ENCODE results near the gene LAS1L.

Gene LAS1L

DNA sequence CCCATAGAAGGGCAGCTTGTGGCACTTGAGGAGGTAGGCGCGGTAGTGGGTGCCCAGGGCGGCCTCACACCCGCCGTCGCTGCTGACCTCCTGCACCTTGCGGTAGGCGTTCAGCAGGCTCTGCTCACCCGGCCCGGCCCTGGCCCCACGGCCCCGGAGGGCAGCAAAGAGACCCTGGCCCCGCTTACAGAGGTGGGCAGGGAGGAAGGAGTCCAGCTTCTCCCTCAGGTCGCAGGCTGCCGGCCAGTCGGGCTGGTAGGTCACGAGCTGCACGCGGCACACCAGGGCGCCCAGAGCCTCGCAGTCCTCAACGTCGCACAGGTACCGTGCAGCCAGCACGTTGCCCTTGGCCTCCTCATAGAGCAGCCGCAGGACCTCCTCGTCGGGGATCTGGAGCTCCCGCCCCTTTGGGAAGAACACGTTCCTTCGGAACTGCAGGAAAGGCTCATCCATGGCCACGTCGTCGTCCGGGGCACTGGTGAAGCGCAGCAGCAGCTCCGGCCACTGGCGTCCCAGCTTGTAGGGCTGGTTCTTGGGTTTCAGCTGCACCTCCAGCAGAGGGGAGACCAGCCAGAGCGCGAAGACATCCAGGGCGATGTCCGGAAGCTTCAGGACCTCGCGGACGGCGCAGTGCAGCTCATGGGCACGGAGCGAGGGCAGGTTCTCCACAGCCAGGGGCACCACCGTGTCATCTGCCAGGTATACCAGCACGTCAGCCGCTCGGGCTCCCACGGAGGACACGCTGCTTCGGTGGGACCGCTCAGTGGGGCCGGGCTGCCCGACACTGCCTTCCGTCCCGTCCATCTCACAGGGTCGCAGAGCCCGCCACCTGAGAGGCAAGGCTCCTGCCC is 17.1 kb upstream of the LAS1L start:
- H3K9ac ChIP-seq (ENCODE audit: low read depth in 1 of 2, low read length in 2 of 2): no peak overlapping the region
- no peaks in the 10 kb centered on the region for H3K9me3 ChIP-seq (ENCODE audit: control insufficient read depth in 2 of 2, low read length in 2 of 2)
- H3K27ac ChIP-seq (ENCODE audit: low read depth in 2 of 2, low read length in 2 of 2): no peak overlapping the region
- H3K4me1 ChIP-seq (ENCODE audit: control insufficient read depth in 2 of 2, insufficient read depth in 2 of 2, low read length in 2 of 2): no peaks in the 10 kb centered on the region
- peaks cover 3 to 4% of the 10 kb centered on the region in 2 donors for H3K27me3 ChIP-seq (ENCODE audit: control insufficient read depth in 2 of 2, insufficient read depth in 2 of 2, low read length in 2 of 2)
- no peak overlapping the region for H3K4me3 ChIP-seq (ENCODE audit: low read length in 2 of 2)
- H3K36me3 ChIP-seq (ENCODE audit: control insufficient read depth in 2 of 2, insufficient read depth in 2 of 2, low read length in 2 of 2): no peaks in the 10 kb centered on the region

DNA sequence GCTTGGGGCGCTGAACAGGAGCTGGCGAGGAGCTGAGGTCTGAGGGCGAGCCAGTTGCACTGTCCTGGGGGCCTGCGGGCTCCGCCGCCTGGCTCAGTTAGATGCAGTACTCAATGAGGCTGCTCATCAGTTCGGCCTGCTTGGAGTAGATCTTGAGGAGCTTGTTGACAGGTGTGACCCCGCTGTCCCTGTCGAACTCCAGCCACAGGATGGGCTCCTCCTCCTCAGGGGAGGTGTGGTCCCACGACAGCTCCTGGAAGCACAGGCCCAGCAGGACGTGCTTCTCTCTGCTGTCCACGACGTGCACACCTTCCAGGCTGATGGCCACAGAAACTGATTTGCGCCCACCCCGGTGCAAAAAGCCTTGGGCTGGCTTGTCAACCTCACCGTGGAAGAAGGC is 16.5 kb upstream of the LAS1L start:
- H3K27me3 ChIP-seq (ENCODE audit: control insufficient read depth in 2 of 2, insufficient read depth in 2 of 2, low read length in 2 of 2): peaks cover 3 to 4% of the 10 kb centered on the region in 2 donors
- no peak overlapping the region for H3K9ac ChIP-seq (ENCODE audit: low read depth in 1 of 2, low read length in 2 of 2)
- H3K36me3 ChIP-seq (ENCODE audit: control insufficient read depth in 2 of 2, insufficient read depth in 2 of 2, low read length in 2 of 2): no peaks in the 10 kb centered on the region
- no peak overlapping the region for H3K4me3 ChIP-seq (ENCODE audit: low read length in 2 of 2)
- no peak overlapping the region for H3K27ac ChIP-seq (ENCODE audit: low read depth in 2 of 2, low read length in 2 of 2)
- H3K4me1 ChIP-seq (ENCODE audit: control insufficient read depth in 2 of 2, insufficient read depth in 2 of 2, low read length in 2 of 2): no peaks in the 10 kb centered on the region
- H3K9me3 ChIP-seq (ENCODE audit: control insufficient read depth in 2 of 2, low read length in 2 of 2): no peaks in the 10 kb centered on the region

- Histone ChIP-seq H3K27ac (ENCODE audit: low read depth in 2 of 2, low read length in 2 of 2) (no peak overlapping the region), H3K4me3 (ENCODE audit: low read length in 2 of 2) (no peak overlapping the region), H3K27me3 (ENCODE audit: control insufficient read depth in 2 of 2, insufficient read depth in 2 of 2, low read length in 2 of 2) (no peaks in the 10 kb centered on the region), H3K36me3 (ENCODE audit: control insufficient read depth in 2 of 2, insufficient read depth in 2 of 2, low read length in 2 of 2) (no peaks in the 10 kb centered on the region), H3K9ac (ENCODE audit: low read depth in 1 of 2, low read length in 2 of 2) (no peak overlapping the region), H3K4me1 (ENCODE audit: control insufficient read depth in 2 of 2, insufficient read depth in 2 of 2, low read length in 2 of 2) (no peaks in the 10 kb centered on the region), H3K9me3 (ENCODE audit: control insufficient read depth in 2 of 2, low read length in 2 of 2) (no peaks in the 10 kb centered on the region)
Measured at GRCh38 chrX:65545456-65545855, 10.9 kb upstream of the LAS1L start.

DNA sequence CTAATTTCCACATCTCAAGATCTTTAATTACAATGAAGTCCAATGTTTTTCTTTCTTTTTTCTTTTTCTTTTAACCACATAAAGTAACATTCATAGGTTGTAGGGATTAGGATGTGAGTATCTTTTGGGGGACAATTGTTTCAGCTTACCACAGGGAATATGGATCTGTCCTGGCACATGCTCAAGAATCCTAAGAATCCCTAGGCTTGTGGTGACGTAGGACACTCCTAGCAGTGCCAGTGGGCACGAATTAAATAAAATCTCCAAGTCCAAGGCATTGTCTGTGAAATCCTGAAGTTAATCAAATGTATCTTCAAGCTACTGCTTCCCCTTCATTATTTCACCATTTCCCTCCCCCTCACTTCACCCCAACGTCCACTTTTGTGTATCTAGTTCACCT is 2.6 kb upstream of the LAS1L start:
- H3K4me1 ChIP-seq (ENCODE audit: control insufficient read depth in 2 of 2, insufficient read depth in 2 of 2, low read length in 2 of 2): peaks cover 4 to 7% of the 10 kb centered on the region in 2 donors
- H3K27me3 ChIP-seq (ENCODE audit: control insufficient read depth in 2 of 2, insufficient read depth in 2 of 2, low read length in 2 of 2): peaks cover 0 to 2% of the 10 kb centered on the region in 2 donors
- no peak overlapping the region for H3K4me3 ChIP-seq (ENCODE audit: low read length in 2 of 2)
- H3K9ac ChIP-seq (ENCODE audit: low read depth in 1 of 2, low read length in 2 of 2): no peak overlapping the region
- no peaks in the 10 kb centered on the region for H3K36me3 ChIP-seq (ENCODE audit: control insufficient read depth in 2 of 2, insufficient read depth in 2 of 2, low read length in 2 of 2)
- H3K27ac ChIP-seq (ENCODE audit: low read depth in 2 of 2, low read length in 2 of 2): no peak overlapping the region
- no peaks in the 10 kb centered on the region for H3K9me3 ChIP-seq (ENCODE audit: control insufficient read depth in 2 of 2, low read length in 2 of 2)

DNA sequence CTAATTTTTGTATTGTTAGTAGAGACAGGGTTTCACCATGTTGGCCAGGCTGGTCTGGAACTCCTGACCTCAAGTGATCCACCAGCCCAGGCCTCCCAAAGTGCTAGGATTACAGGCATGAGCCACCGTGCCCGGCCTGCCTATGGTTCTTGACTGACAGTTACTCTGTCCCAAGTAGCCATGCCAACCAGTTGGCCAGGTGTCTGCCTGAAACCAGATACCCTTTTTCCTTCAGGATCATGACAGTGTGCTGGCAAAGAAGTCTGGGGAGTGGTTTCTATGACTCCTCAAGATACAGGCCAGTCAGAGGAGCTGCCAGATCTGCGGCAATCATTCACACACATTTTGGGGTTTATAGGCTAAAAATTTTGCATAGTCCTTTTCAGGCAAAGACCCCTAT is 1.7 kb upstream of the LAS1L start:
- Histone ChIP-seq H3K4me1 (ENCODE audit: control insufficient read depth in 2 of 2, insufficient read depth in 2 of 2, low read length in 2 of 2) (peaks cover 4 to 7% of the 10 kb centered on the region in 2 donors), H3K27ac (ENCODE audit: low read depth in 2 of 2, low read length in 2 of 2) (no peak overlapping the region), H3K27me3 (ENCODE audit: control insufficient read depth in 2 of 2, insufficient read depth in 2 of 2, low read length in 2 of 2) (peaks cover 0 to 2% of the 10 kb centered on the region in 2 donors), H3K9ac (ENCODE audit: low read depth in 1 of 2, low read length in 2 of 2) (no peak overlapping the region), H3K4me3 (ENCODE audit: low read length in 2 of 2) (no peak overlapping the region), H3K36me3 (ENCODE audit: control insufficient read depth in 2 of 2, insufficient read depth in 2 of 2, low read length in 2 of 2) (peaks cover 0 to 1% of the 10 kb centered on the region in 2 donors), H3K9me3 (ENCODE audit: control insufficient read depth in 2 of 2, low read length in 2 of 2) (no peaks in the 10 kb centered on the region)

GRCh38 chrX:65532016-65532415 is 2.6 kb downstream of the LAS1L start:
- no peak overlapping the region for H3K9ac ChIP-seq (ENCODE audit: low read depth in 1 of 2, low read length in 2 of 2)
- H3K27me3 ChIP-seq (ENCODE audit: control insufficient read depth in 2 of 2, insufficient read depth in 2 of 2, low read length in 2 of 2): peaks cover 0 to 2% of the 10 kb centered on the region in 2 donors
- H3K36me3 ChIP-seq (ENCODE audit: control insufficient read depth in 2 of 2, insufficient read depth in 2 of 2, low read length in 2 of 2): peaks cover 0 to 15% of the 10 kb centered on the region in 2 donors
- H3K4me1 ChIP-seq (ENCODE audit: control insufficient read depth in 2 of 2, insufficient read depth in 2 of 2, low read length in 2 of 2): peaks cover 4 to 7% of the 10 kb centered on the region in 2 donors
- no peak overlapping the region for H3K4me3 ChIP-seq (ENCODE audit: low read length in 2 of 2)
- no peak overlapping the region for H3K27ac ChIP-seq (ENCODE audit: low read depth in 2 of 2, low read length in 2 of 2)
- H3K9me3 ChIP-seq (ENCODE audit: control insufficient read depth in 2 of 2, low read length in 2 of 2): no peaks in the 10 kb centered on the region

DNA sequence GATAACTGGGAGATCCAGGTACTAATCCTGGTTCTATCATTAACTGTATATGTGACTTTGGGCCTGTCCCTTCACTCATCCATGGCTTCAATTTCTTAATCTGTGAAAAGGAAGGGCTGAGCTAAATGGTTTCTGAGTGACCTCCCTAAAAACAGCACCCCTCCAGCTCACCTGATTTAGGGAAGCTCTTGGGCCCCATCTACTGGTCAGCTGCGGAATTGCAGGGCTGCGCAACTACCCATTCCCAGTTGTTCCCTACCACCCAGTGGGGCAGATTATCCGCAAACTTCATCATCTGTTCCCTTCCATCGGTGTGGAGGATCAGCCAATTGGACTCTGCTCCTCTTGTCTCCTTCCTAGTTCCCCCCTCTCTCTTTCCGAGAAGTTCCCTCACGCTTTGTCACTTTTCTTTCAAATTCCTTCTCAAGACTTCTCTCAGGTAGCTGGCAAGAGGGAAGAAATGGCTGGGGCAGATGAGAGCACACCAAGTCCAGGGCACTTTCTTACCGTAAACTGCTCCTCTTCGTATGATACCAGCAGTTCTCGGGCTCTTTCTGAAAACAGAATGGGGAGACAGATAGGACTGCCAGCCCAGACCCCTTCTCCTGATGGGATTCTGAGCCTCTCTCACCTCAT is 5.8 kb downstream of the LAS1L start:
- Histone ChIP-seq H3K36me3 (ENCODE audit: control insufficient read depth in 2 of 2, insufficient read depth in 2 of 2, low read length in 2 of 2) (peaks cover 7 to 25% of the 10 kb centered on the region in 2 donors), H3K27me3 (ENCODE audit: control insufficient read depth in 2 of 2, insufficient read depth in 2 of 2, low read length in 2 of 2) (peaks cover 0 to 2% of the 10 kb centered on the region in 2 donors), H3K9ac (ENCODE audit: low read depth in 1 of 2, low read length in 2 of 2) (no peak overlapping the region), H3K9me3 (ENCODE audit: control insufficient read depth in 2 of 2, low read length in 2 of 2) (no peaks in the 10 kb centered on the region), H3K4me1 (ENCODE audit: control insufficient read depth in 2 of 2, insufficient read depth in 2 of 2, low read length in 2 of 2) (peaks cover 4% of the 10 kb centered on the region in 2 donors), H3K27ac (ENCODE audit: low read depth in 2 of 2, low read length in 2 of 2) (no peak overlapping the region), H3K4me3 (ENCODE audit: low read length in 2 of 2) (no peak overlapping the region)

- no peak overlapping the region for H3K9ac ChIP-seq (ENCODE audit: low read depth in 1 of 2, low read length in 2 of 2)
- H3K27me3 ChIP-seq (ENCODE audit: control insufficient read depth in 2 of 2, insufficient read depth in 2 of 2, low read length in 2 of 2): peaks cover 0 to 2% of the 10 kb centered on the region in 2 donors
- no peak overlapping the region for H3K4me3 ChIP-seq (ENCODE audit: low read length in 2 of 2)
- no peak overlapping the region for H3K27ac ChIP-seq (ENCODE audit: low read depth in 2 of 2, low read length in 2 of 2)
- H3K9me3 ChIP-seq (ENCODE audit: control insufficient read depth in 2 of 2, low read length in 2 of 2): no peaks in the 10 kb centered on the region
- H3K4me1 ChIP-seq (ENCODE audit: control insufficient read depth in 2 of 2, insufficient read depth in 2 of 2, low read length in 2 of 2): peaks cover 0 to under 1% of the 10 kb centered on the region in 2 donors
- peaks cover 7 to 28% of the 10 kb centered on the region in 2 donors for H3K36me3 ChIP-seq (ENCODE audit: control insufficient read depth in 2 of 2, insufficient read depth in 2 of 2, low read length in 2 of 2)
Measured at GRCh38 chrX:65528293-65528692, 6.3 kb downstream of the LAS1L start.

DNA sequence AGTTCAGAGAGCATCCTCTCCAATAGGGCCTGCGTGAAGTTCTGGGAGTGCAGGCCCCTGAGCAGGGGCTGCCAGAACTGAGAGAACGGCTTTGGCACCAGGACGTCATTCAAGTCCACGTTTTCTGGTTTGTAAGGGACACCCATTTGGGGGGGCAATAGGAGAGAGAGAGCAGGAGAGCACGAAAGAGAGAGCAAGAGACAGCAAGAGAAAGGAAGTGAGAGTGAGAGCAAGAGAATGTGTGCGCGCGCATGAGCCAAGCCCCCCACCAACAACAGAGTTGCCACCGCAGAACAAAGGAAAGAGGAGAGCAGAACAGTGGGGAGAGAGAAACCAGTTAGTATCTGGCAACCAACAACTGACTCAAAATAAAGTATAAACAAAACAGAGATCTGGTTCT is 10.4 kb downstream of the LAS1L start:
- no peak overlapping the region for H3K27ac ChIP-seq (ENCODE audit: low read depth in 2 of 2, low read length in 2 of 2)
- H3K9ac ChIP-seq (ENCODE audit: low read depth in 1 of 2, low read length in 2 of 2): no peak overlapping the region
- H3K4me1 ChIP-seq (ENCODE audit: control insufficient read depth in 2 of 2, insufficient read depth in 2 of 2, low read length in 2 of 2): no peaks in the 10 kb centered on the region
- H3K4me3 ChIP-seq (ENCODE audit: low read length in 2 of 2): no peak overlapping the region
- H3K27me3 ChIP-seq (ENCODE audit: control insufficient read depth in 2 of 2, insufficient read depth in 2 of 2, low read length in 2 of 2): no peaks in the 10 kb centered on the region
- H3K36me3 ChIP-seq (ENCODE audit: control insufficient read depth in 2 of 2, insufficient read depth in 2 of 2, low read length in 2 of 2): peaks cover 23 to 29% of the 10 kb centered on the region in 2 donors
- no peaks in the 10 kb centered on the region for H3K9me3 ChIP-seq (ENCODE audit: control insufficient read depth in 2 of 2, low read length in 2 of 2)

DNA sequence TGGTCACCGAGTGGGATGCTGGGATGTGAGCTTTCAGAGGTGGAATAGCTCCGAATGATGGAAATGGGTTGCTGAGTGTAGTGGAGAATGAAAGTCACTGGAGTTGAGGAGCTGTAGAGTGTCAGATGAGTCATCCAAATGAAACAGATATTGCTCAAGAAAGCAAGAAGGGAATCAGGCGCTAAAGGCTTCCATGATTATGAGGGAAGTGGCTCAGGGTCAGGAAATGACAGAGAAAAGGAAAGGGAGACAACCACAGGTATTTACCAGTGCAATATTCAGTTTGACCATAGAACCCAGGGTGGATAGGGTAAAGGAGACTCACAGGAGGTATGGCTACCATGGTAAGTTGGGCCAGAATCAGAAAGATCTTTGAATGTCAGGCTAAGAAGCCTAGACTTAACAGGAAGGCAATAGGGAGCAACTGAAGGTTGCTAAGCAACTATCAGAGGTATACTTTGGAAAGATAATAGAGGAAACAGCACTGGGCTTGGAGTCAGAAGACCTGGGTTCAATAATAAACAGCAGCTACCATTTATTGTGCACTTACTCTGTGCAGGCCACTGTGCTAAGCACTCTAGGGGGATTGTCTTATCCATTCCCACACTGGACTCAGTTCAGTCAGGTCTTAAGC is 11.7 kb downstream of the LAS1L start:
- no peak overlapping the region for H3K4me3 ChIP-seq (ENCODE audit: low read length in 2 of 2)
- peaks cover 23 to 26% of the 10 kb centered on the region in 2 donors for H3K36me3 ChIP-seq (ENCODE audit: control insufficient read depth in 2 of 2, insufficient read depth in 2 of 2, low read length in 2 of 2)
- no peaks in the 10 kb centered on the region for H3K27me3 ChIP-seq (ENCODE audit: control insufficient read depth in 2 of 2, insufficient read depth in 2 of 2, low read length in 2 of 2)
- H3K27ac ChIP-seq (ENCODE audit: low read depth in 2 of 2, low read length in 2 of 2): no peak overlapping the region
- no peaks in the 10 kb centered on the region for H3K4me1 ChIP-seq (ENCODE audit: control insufficient read depth in 2 of 2, insufficient read depth in 2 of 2, low read length in 2 of 2)
- H3K9me3 ChIP-seq (ENCODE audit: control insufficient read depth in 2 of 2, low read length in 2 of 2): no peaks in the 10 kb centered on the region
- no peak overlapping the region for H3K9ac ChIP-seq (ENCODE audit: low read depth in 1 of 2, low read length in 2 of 2)
